ENCODE results near the gene NDP.
A peak's percentile ranks its signal among the peaks of the same experiment; 100 is the strongest.
"Not testable (repeated sequence)": the region's sequence is repeated elsewhere in the genome, so short reads cannot be mapped to it uniquely, and the experiment has no call there.

The NDP gene

GRCh38 chrX:43969504-43970501 lies 3.4 kb downstream of the NDP start:
- no peak for DNase-seq

- DNase-seq = no peak
These were observed 4.8 kb downstream of the NDP start for GRCh38 chrX:43968359-43968781.

- no peak for DNase-seq
These were observed 8.3 kb downstream of the NDP start for GRCh38 chrX:43964936-43965335.

GRCh38 chrX:43963726-43964125 lies 9.5 kb downstream of the NDP start:
- DNase-seq = no peak

GRCh38 chrX:43962636-43963035 lies 10.6 kb downstream of the NDP start:
- DNase-seq = no peak

GRCh38 chrX:43961699-43962098 lies 11.5 kb downstream of the NDP start:
- DNase-seq = no peak

- DNase-seq = peak; percentile 63
These were observed 14.7 kb downstream of the NDP start for GRCh38 chrX:43958529-43958928.

- DNase-seq = no peak
These were observed 17.2 kb downstream of the NDP start for GRCh38 chrX:43956034-43956433.

GRCh38 chrX:43953218-43953617 lies 20.0 kb downstream of the NDP start:
- DNase-seq = no peak

GRCh38 chrX:43949669-43950068 lies 23.5 kb downstream of the NDP start:
- DNase-seq = peak; percentile 21

GRCh38 chrX:43940816-43941474 lies 32.2 kb downstream of the NDP start:
- DNase-seq = no peak

GRCh38 chrX:43939187-43939926 lies 33.8 kb downstream of the NDP start:
- no peak for DNase-seq

- DNase-seq = not testable (repeated sequence)
These were observed 51.2 kb downstream of the NDP start for GRCh38 chrX:43922032-43922431.

- not testable (repeated sequence) for DNase-seq
These were observed 62.4 kb downstream of the NDP start for GRCh38 chrX:43910772-43911171.

- no peak for DNase-seq
These were observed 63.2 kb downstream of the NDP start for GRCh38 chrX:43910012-43910411.

GRCh38 chrX:43909141-43909540 lies 64.0 kb downstream of the NDP start:
- no peak for DNase-seq

- no peak for DNase-seq
These were observed 73.0 kb downstream of the NDP start for GRCh38 chrX:43899878-43900815.

Measured in CD4-positive, alpha-beta T cell treated with Interleukin-21 for 1 hour (primary cell).